OCI-LY3 (cell line): ENCODE measurements around the gene TANC1.

ENCODE experiments used
- EZH2phosphoT487 ChIP-seq: fragments of 200-600 bp; shearing (Covaris generic); IDR thresholded peaks from 2 replicates; pipeline ENCODE4 v1.6.1; 2018; ENCODE audit warnings: antibody characterized with exemption, mixed run types, low read depth
- TF ChIP-seq, protein P1 (sequence below): fragments of 200-600, 300-600 bp; sonication (generic); IDR thresholded peaks from 2 replicates; pipeline ENCODE4 v1.5.1; 2014; ENCODE audit warnings: antibody characterized with exemption, low read length, low read depth

GRCh38 chr2:159110784-159111183 is 142.3 kb downstream of the TANC1 start:
- TF ChIP-seq, protein P1, sequence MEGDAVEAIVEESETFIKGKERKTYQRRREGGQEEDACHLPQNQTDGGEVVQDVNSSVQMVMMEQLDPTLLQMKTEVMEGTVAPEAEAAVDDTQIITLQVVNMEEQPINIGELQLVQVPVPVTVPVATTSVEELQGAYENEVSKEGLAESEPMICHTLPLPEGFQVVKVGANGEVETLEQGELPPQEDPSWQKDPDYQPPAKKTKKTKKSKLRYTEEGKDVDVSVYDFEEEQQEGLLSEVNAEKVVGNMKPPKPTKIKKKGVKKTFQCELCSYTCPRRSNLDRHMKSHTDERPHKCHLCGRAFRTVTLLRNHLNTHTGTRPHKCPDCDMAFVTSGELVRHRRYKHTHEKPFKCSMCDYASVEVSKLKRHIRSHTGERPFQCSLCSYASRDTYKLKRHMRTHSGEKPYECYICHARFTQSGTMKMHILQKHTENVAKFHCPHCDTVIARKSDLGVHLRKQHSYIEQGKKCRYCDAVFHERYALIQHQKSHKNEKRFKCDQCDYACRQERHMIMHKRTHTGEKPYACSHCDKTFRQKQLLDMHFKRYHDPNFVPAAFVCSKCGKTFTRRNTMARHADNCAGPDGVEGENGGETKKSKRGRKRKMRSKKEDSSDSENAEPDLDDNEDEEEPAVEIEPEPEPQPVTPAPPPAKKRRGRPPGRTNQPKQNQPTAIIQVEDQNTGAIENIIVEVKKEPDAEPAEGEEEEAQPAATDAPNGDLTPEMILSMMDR, result no peak
- TF ChIP-seq EZH2phosphoT487, result no peak
